Pancreas (tissue), 10 donors: ENCODE measurements around the gene APOA4. TPM values are rescaled to one million over a fixed set of nuclear protein-coding genes. Genes with fewer than 3 reads are reported as not detected.

ENCODE experiments used
- ATAC-seq, 4 donors: fragments of 200-7000 bp; cut with Tn5 transposase; one replicate each; pipeline versions ENCODE4 v1.8.0 to v1.9.1; 2020; ENCODE audit warnings: mild to moderate bottlenecking in 4 of 4, moderate library complexity in 4 of 4
- DNase-seq, 6 donors: peaks; one replicate each; pipeline ENCODE4 v3.0.0-alpha.2; 2020
- FAIRE-seq: peaks from 2 replicates; lab custom pipeline; 2012; peaks lifted over from hg19 to GRCh38; lab: Jason Lieb, UNC
- H3K27ac ChIP-seq, 4 donors: fragments of 200-600 bp; sonication (generic); 1 replicate in 3 of 4; 2 replicates in 1 of 4; pipeline versions ENCODE4 v1.5.0 to v1.8.0; 2020
- H3K27me3 ChIP-seq, 4 donors: fragments of 200-600 bp; one replicate each; pipeline ENCODE4 v1.8.0; 2021
- H3K36me3 ChIP-seq, 3 donors: fragments of 200-600 bp; sonication (generic) in 1 of 3; one replicate each; pipeline versions ENCODE4 v1.5.0 to v1.8.0; 2020 to 2021
- H3K4me1 ChIP-seq, 3 donors: fragments of 200-600 bp; one replicate each; pipeline ENCODE4 v1.8.0; 2021
- H3K4me3 ChIP-seq, 4 donors: fragments of 200-600 bp; sonication (generic) in 2 of 4; one replicate each; pipeline versions ENCODE4 v1.5.0 to v1.8.0; 2020 to 2021
- H3K9me3 ChIP-seq, 4 donors: fragments of 200-600 bp; one replicate each; pipeline ENCODE4 v1.8.0; 2021
- CTCF ChIP-seq, 4 donors: fragments of 200-600 bp; sonication (generic) in 3 of 4; IDR thresholded peaks; one replicate each; pipeline versions ENCODE4 v1.5.0 to v1.8.0; 2021; ENCODE audit warnings: antibody characterized with exemption in 4 of 4
- WGBS, 2 donors: extraction: QIAGEN DNeasy Blood & Tissue Kit; methylation state at CpG; one replicate each; pipeline ENCODE4 v1.1.7; 2013; 5-methylcytosine and 5-hydroxymethylcytosine counted together
- intact Hi-C, 3 donors: fragments of 100-400 bp; cut with DNase I; formaldehyde crosslinking; loops; one replicate each; pipeline versions ENCODE4 v1.11.1 to v1.14.2; 2022
- polyA plus RNA-seq, 2 donors: library from polyadenylated mRNA; stranded (reverse); fragments of 200-250 nt; gene quantifications; one replicate each; pipeline ENCODE4 v1.2.3, GENCODE V29; 2013
- total RNA-seq, 6 donors: library from RNA; stranded (reverse); fragmentation: NEBNext Ultra II Directional in 4 of 6; extraction: Animal tissue kit (Norgen Biotek cat#: 25700) in 4 of 6; gene quantifications; one replicate each; pipeline versions ENCODE4 v1.2.1 to v1.2.4, GENCODE V29; 2021 to 2023
- donor health status: healthy with polysubstance abuse.
- donor health status: DM: no; HTN: no; CAD: no; lungs with moderate emphysema.
- donor health status: DM: no; HTN: no; CAD: no.
- donor health status: control.
- donor health status: control.
- donor health status: Bipolar disorder and iron deficiency.
- donor health status: DM: yes; HTN: yes; CAD: no.
- donor health status: DM: no; HTN: no; CAD: no.
- donor health status: DM: no; HTN: no; CAD: no.
- donor health status: DM: yes; HTN: yes; CAD: no.

Gene APOA4
- total and polyA plus RNA-seq, 8 donors = 0.33 TPM; not detected in 7

GRCh38 chr11:116825854-116826750 lies 3.0 kb upstream of the APOA4 start:
- no peaks in the 10 kb centered on the region for H3K4me1 ChIP-seq
- no peak overlapping the region for H3K27ac ChIP-seq
- no peaks in the 10 kb centered on the region for H3K27me3 ChIP-seq
- WGBS, 2 donors = 77 to 82% methylated on average over 22 of the region's 22 CpGs
- no peaks in the 10 kb centered on the region for H3K9me3 ChIP-seq
- intact Hi-C loops = no loop called here
- no peaks in the 10 kb centered on the region for H3K36me3 ChIP-seq
- no peak for TF ChIP-seq CTCF (IDR thresholded peaks at IDR 0.05)
- FAIRE-seq (no peak), DNase-seq (no peak), ATAC-seq (no peak)
- no peak overlapping the region for H3K4me3 ChIP-seq

- Histone ChIP-seq H3K4me3 (no peak overlapping the region), H3K4me1 (no peaks in the 10 kb centered on the region), H3K27ac (no peak overlapping the region), H3K27me3 (no peaks in the 10 kb centered on the region), H3K9me3 (no peaks in the 10 kb centered on the region), H3K36me3 (no peaks in the 10 kb centered on the region)
- TF ChIP-seq CTCF (IDR thresholded peaks at IDR 0.05) = no peak
- FAIRE-seq = no peak
- no peak for DNase-seq
- intact Hi-C loops = no loop called here
- WGBS, 2 donors = 85 to 91% methylated on average over 5 of the region's 5 CpGs
- ATAC-seq = no peak
Observed at GRCh38 chr11:116825434-116825833, 2.3 kb upstream of the APOA4 start.

- no peak for FAIRE-seq
- Histone ChIP-seq H3K27ac (no peak overlapping the region), H3K4me3 (no peak overlapping the region), H3K4me1 (no peaks in the 10 kb centered on the region), H3K36me3 (no peaks in the 10 kb centered on the region), H3K27me3 (no peaks in the 10 kb centered on the region), H3K9me3 (no peaks in the 10 kb centered on the region)
- WGBS, 2 donors = 76 to 78% methylated on average over 5 of the region's 5 CpGs
- no peak for DNase-seq
- intact Hi-C loops = no loop called here
- TF ChIP-seq CTCF (IDR thresholded peaks at IDR 0.05) = no peak
- ATAC-seq = no peak
Observed at GRCh38 chr11:116822575-116822974, 529 bp downstream of the APOA4 start.

- Histone ChIP-seq H3K27me3 (no peaks in the 10 kb centered on the region), H3K27ac (no peak overlapping the region), H3K4me3 (no peak overlapping the region), H3K36me3 (no peaks in the 10 kb centered on the region), H3K9me3 (no peaks in the 10 kb centered on the region), H3K4me1 (no peaks in the 10 kb centered on the region)
- FAIRE-seq = no peak
- TF ChIP-seq CTCF (IDR thresholded peaks at IDR 0.05) = no peak
- intact Hi-C loops = no loop called here
- ATAC-seq = no peak
- DNase-seq = peak in 1 of 6 donors; percentile 53
- WGBS, 2 donors = 93 to 94% methylated on average over 51 of the region's 51 CpGs
Observed at GRCh38 chr11:116821050-116821918, 1.8 kb downstream of the APOA4 start.
